Neural progenitor cell (in vitro differentiated cells): Measurements from ENCODE around the gene FRY.

ENCODE experiments used
- EZH2 ChIP-seq: fragments of 200-600 bp; sonication (generic); IDR thresholded peaks from 2 replicates; pipeline ENCODE4 v1.6.1; 2017; ENCODE audit warnings: antibody characterized with exemption, mild to moderate bottlenecking, moderate library complexity
- TF ChIP-seq, protein P1 (sequence below): fragments of 200-600 bp; sonication (generic); IDR thresholded peaks from 2 replicates; pipeline ENCODE4 v1.5.1; 2017; ENCODE audit warnings: antibody characterized with exemption, mild to moderate bottlenecking

DNA sequence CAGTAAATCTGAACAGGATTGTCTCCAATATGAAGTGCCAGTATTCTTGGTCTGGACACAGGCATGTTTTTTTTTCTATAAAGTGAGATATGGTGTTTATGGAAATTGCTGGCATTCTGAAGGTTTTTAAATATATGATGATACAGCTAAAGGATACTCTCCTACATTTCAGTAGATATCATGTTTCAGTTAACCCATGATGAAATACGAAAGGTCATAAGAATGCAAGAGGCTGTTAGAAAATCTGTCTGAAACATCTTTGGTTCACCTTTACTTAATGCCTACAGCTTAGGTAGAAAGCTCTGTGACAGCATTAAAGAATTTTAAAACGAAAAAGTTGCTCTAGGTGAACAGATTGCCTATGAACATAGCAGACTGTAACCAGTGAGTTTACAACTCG, 9.1 kb downstream of the FRY start:
- TF ChIP-seq EZH2 = no peak
- TF ChIP-seq, protein P1, sequence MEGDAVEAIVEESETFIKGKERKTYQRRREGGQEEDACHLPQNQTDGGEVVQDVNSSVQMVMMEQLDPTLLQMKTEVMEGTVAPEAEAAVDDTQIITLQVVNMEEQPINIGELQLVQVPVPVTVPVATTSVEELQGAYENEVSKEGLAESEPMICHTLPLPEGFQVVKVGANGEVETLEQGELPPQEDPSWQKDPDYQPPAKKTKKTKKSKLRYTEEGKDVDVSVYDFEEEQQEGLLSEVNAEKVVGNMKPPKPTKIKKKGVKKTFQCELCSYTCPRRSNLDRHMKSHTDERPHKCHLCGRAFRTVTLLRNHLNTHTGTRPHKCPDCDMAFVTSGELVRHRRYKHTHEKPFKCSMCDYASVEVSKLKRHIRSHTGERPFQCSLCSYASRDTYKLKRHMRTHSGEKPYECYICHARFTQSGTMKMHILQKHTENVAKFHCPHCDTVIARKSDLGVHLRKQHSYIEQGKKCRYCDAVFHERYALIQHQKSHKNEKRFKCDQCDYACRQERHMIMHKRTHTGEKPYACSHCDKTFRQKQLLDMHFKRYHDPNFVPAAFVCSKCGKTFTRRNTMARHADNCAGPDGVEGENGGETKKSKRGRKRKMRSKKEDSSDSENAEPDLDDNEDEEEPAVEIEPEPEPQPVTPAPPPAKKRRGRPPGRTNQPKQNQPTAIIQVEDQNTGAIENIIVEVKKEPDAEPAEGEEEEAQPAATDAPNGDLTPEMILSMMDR = no peak
